PFSK-1 (cell line): ENCODE measurements around the gene WIZ.

Source experiments
- SIN3A ChIP-seq: IDR thresholded peaks from 2 replicates; pipeline ENCODE4 v1.6.1; 2012; ENCODE audit warnings: mild to moderate bottlenecking, low read length, moderate library complexity, borderline replicate concordance; ENCODE audit not compliant: insufficient read depth
- TAF1 ChIP-seq: IDR thresholded peaks from 2 replicates; pipeline ENCODE4 v1.6.1; 2012; ENCODE audit warnings: low read length, control low read depth, borderline replicate concordance; ENCODE audit not compliant: insufficient read depth
- TF ChIP-seq, protein P1 (sequence below), 2 experiments: IDR thresholded peaks; 2 replicates each; pipeline versions ENCODE4 v1.6.1 to v1.8.0; 2011 to 2012; ENCODE audit warnings: low read depth in 2 of 2, low read length in 2 of 2, control low read depth in 1 of 2, inconsistent platforms in 1 of 2, mild to moderate bottlenecking in 1 of 2, moderate library complexity in 1 of 2; ENCODE audit not compliant: insufficient read depth in 1 of 2

GRCh38 chr19:15498910-15499309, 49.2 kb upstream of the WIZ start:
- TF ChIP-seq TAF1 (no peak), SIN3A (no peak)
- TF ChIP-seq, protein P1, sequence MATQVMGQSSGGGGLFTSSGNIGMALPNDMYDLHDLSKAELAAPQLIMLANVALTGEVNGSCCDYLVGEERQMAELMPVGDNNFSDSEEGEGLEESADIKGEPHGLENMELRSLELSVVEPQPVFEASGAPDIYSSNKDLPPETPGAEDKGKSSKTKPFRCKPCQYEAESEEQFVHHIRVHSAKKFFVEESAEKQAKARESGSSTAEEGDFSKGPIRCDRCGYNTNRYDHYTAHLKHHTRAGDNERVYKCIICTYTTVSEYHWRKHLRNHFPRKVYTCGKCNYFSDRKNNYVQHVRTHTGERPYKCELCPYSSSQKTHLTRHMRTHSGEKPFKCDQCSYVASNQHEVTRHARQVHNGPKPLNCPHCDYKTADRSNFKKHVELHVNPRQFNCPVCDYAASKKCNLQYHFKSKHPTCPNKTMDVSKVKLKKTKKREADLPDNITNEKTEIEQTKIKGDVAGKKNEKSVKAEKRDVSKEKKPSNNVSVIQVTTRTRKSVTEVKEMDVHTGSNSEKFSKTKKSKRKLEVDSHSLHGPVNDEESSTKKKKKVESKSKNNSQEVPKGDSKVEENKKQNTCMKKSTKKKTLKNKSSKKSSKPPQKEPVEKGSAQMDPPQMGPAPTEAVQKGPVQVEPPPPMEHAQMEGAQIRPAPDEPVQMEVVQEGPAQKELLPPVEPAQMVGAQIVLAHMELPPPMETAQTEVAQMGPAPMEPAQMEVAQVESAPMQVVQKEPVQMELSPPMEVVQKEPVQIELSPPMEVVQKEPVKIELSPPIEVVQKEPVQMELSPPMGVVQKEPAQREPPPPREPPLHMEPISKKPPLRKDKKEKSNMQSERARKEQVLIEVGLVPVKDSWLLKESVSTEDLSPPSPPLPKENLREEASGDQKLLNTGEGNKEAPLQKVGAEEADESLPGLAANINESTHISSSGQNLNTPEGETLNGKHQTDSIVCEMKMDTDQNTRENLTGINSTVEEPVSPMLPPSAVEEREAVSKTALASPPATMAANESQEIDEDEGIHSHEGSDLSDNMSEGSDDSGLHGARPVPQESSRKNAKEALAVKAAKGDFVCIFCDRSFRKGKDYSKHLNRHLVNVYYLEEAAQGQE (IDR thresholded peaks at IDR 0.05; ENCODE audit: insufficient read depth in 1 of 2, low read depth in 2 of 2, low read length in 2 of 2), result no peak
